ENCODE data around the gene KCNH2. TPM values are rescaled to one million over a fixed set of nuclear protein-coding genes. Genes with fewer than 3 reads are reported as not detected.

The KCNH2 gene
- total RNA-seq, 6 experiments from 2014 or later, result not detected

GRCh38 chr7:151010037-151010306 lies 31.9 kb upstream of the KCNH2 start:
- Mint-ChIP-seq H3K27ac (no peak overlapping the region), H3K36me3 (ENCODE audit: low read depth) (no peaks in the 10 kb centered on the region), H3K4me1 (ENCODE audit: low read depth) (peaks cover 32% of the 10 kb centered on the region), H3K27me3 (ENCODE audit: insufficient read depth) (peaks cover 16% of the 10 kb centered on the region), H3K9me3 (no peaks in the 10 kb centered on the region), H3K4me3 (no peak overlapping the region)
- TF ChIP-seq CTCF (IDR thresholded peaks at IDR 0.05), result no peak
- no peak for DNase-seq

DNA sequence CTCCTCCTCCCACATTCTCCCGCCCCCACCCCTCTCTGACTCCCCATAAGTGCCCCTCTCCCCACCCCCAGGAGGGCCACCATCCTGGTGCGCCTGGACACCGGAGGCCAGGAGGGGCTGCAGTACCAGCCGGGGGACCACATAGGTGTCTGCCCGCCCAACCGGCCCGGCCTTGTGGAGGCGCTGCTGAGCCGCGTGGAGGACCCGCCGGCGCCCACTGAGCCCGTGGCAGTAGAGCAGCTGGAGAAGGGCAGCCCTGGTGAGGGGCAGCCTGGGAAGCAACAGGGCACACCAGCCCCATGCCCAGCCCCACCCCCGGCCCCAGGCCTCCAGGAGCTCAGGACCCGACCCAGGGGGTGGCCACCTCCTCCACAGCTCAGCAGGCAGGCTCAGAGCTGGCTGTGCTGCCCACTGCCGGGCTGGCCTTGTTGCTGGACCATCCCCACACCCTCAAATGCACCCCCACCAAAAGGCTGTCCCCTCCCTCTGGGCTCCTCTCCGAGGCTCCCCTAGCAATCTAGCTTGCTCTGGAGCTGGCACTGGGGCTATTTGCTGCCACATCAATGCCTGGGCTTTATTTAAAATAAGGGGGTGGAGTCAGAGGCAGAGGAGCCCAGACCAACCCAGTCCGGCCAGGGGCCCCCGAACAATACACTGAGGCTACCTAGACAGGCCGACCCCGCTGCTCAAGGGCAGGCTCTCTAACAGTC lies 31.4 kb upstream of the KCNH2 start:
- H3K4me3 Mint-ChIP-seq, result no peak overlapping the region
- no peaks in the 10 kb centered on the region for H3K36me3 Mint-ChIP-seq (ENCODE audit: low read depth)
- no peaks in the 10 kb centered on the region for H3K9me3 Mint-ChIP-seq
- H3K4me1 Mint-ChIP-seq (ENCODE audit: low read depth), result peaks cover 30% of the 10 kb centered on the region
- DNase-seq, result no peak
- peaks cover 17% of the 10 kb centered on the region for H3K27me3 Mint-ChIP-seq (ENCODE audit: insufficient read depth)
- TF ChIP-seq CTCF (IDR thresholded peaks at IDR 0.05), result no peak
- H3K27ac Mint-ChIP-seq, result no peak overlapping the region

DNA sequence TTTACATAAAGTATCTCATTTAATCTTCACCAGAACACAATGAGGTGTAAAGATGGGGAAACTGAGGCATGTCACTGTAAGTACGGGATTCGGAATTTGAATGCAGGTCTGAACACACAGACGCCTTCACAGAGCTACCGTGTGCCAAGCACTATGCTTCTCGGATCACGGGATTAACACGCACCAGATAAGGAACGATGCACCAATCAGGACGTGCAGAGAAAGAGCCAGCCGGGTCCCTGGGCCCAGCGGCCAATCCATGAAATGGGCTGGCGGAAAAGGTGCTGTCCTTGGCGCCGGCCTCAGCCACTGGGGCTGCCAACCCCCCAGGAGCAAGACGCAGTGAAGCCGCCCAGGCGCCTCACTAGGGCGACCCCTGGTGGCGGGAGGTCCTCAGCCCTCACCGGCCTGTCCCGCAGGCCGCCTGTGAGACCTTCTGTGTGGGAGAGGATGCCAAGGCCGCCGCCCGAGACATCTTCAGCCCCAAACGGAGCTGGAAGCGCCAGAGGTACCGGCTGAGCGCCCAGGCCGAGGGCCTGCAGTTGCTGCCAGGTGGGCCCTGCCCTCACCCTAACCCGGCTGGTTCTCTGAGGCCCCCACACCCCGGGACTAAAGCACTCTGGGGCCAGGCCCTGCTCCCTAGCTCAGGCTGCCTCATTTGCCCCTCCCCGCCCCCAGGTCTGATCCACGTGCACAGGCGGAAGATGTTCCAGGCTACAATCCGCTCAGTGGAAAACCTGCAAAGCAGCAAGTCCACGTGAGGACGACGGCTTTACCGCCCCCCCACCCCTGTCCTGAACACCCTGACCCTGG lies 30.6 kb upstream of the KCNH2 start:
- Mint-ChIP-seq H3K4me3 (no peak overlapping the region; the same call in 1 of the 2 replicates), H3K36me3 (ENCODE audit: low read depth) (no peaks in the 10 kb centered on the region), H3K27ac (no peak overlapping the region), H3K9me3 (no peaks in the 10 kb centered on the region), H3K4me1 (ENCODE audit: low read depth) (peaks cover 24% of the 10 kb centered on the region), H3K27me3 (ENCODE audit: insufficient read depth) (peaks cover 12% of the 10 kb centered on the region)
- no peak for DNase-seq
- peak; percentile 84 for TF ChIP-seq CTCF (IDR thresholded peaks at IDR 0.05)

- DNase-seq, result no peak
- Mint-ChIP-seq H3K4me1 (ENCODE audit: low read depth) (peaks cover 24% of the 10 kb centered on the region), H3K4me3 (no peak overlapping the region; the same call in 1 of the 2 replicates), H3K9me3 (no peaks in the 10 kb centered on the region), H3K27me3 (ENCODE audit: insufficient read depth) (peaks cover 12% of the 10 kb centered on the region), H3K27ac (no peak overlapping the region), H3K36me3 (ENCODE audit: low read depth) (no peaks in the 10 kb centered on the region)
- no peak for TF ChIP-seq CTCF (IDR thresholded peaks at IDR 0.05)
Observed at GRCh38 chr7:151008143-151008510, 30.0 kb upstream of the KCNH2 start.

DNA sequence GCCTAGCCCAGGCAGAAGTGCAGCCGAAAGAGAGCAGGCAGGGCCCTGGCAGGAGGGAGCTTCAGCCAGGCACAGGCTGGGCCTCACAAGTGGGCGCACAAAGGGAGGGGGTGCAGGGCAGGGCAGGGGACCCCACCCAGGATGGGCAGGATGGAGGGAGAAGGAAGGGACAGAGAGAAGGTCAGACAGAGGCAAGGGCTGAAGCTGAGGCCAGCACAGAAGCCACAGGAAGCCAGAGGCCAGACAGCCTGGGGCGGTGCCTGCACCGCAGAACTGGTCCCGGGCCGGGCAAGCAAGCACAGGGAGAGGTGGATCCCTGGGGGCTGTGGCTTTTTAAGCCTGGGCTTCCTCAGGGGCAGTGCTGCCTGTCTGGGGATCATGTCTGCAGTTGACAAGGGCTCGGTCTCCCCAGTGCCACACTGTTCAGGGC lies 29.4 kb upstream of the KCNH2 start:
- Mint-ChIP-seq H3K36me3 (ENCODE audit: low read depth) (no peaks in the 10 kb centered on the region), H3K4me3 (no peak overlapping the region), H3K27me3 (ENCODE audit: insufficient read depth) (peaks cover 10% of the 10 kb centered on the region), H3K4me1 (ENCODE audit: low read depth) (peaks cover 18% of the 10 kb centered on the region), H3K9me3 (no peaks in the 10 kb centered on the region), H3K27ac (no peak overlapping the region)
- DNase-seq, result no peak
- no peak for TF ChIP-seq CTCF (IDR thresholded peaks at IDR 0.05)

All from HFFc6 (cell line).